ENCODE data around the gene IQSEC1.
A peak's percentile ranks its signal among the peaks of the same experiment; 100 is the strongest.

IQSEC1 gene

DNA sequence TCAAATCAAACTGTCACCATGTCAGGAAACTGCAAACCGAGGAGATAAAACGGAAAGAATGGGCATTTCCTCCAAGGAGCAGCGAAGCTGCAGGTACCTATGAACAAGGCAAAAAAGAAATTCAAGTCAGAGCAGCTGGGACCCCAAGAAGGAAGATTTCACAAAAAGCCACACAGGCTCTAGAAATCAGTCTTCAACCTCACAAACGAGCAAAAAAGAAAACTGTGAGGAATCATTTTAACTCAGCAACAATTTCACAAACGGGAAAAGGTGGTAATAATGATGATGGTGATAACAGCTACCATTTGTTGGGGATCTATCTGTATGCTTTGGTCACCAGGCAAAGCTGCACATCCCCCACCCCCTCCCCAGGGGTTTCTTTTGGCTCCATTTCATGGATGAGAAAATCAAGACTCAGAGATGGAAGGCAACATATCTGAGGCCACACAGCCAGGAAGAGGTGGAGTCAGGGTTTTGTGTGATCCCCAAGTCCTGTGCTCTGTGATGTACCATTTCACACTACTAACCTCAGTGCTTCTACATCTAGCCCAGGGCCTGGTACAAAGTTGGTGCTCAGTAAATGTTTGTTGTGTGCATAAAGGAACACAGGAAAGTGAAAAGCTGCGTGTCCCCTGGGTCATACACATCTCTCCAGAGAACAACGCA, 109.9 kb downstream of the IQSEC1 start:
- Histone ChIP-seq H3K27ac (ENCODE audit: insufficient read depth in 1 of 2, low read depth in 1 of 2, low read length in 2 of 2, poor library complexity in 1 of 2, severe bottlenecking in 2 of 2) (no peak overlapping the region), H3K36me3 (ENCODE audit: control insufficient read depth in 4 of 4, insufficient read depth in 4 of 4, low read length in 3 of 4) (no peaks in the 10 kb centered on the region), H3K4me3 (ENCODE audit: control insufficient read depth in 1 of 7, extremely low read depth in 1 of 7, insufficient read depth in 4 of 7, low read depth in 2 of 7, low read length in 6 of 7) (peak overlapping the region in 1 of 7 experiments; percentile 24), H3K4me1 (ENCODE audit: control extremely low read depth in 1 of 4, control insufficient read depth in 4 of 4, insufficient read depth in 4 of 4, low read length in 3 of 4) (peaks cover 15 to 96% (median 78%) of the 10 kb centered on the region in 4 experiments), H3K27me3 (replicated peaks in 2 of 5; ENCODE audit: control insufficient read depth in 4 of 5, insufficient read depth in 5 of 5, low read length in 4 of 5) (no peaks in the 10 kb centered on the region), H3K9me3 (ENCODE audit: control extremely low read depth in 1 of 5, control insufficient read depth in 4 of 5, insufficient read depth in 2 of 5, low read depth in 1 of 5, low read length in 4 of 5) (no peaks in the 10 kb centered on the region)
- WGBS (ENCODE audit: insufficient coverage): 67% methylated on average over 3 of the region's 7 CpGs
- ChIA-PET POLR2A (no interaction called here), CTCF (interaction anchor here (0.9 to 25.0 kb wide), 5 partner anchors 13 to 69 kb away, joined by 3 to 400 read pairs (median 14); no protein-coding TSS in a partner anchor)
- DNase-seq: no peak

DNA sequence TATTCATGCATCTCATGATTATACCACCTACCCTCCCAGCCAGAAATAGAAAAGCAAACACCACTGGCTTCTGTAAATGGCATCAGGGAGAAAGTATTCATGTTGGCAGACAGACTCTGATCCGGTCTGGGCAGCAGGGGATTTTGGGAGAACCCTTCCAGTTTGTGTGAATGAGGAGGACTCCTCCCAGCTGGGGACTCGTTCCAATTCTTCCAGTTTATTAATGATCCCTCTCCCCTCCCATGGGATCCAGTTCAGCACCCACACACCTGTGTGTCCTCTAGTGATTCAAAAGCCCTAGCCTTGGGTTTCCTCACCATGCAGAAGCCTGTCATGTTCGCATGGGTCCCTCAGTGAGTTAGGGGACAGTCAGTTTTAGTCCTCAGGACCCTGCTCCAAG, 110.9 kb downstream of the IQSEC1 start:
- no peak for DNase-seq
- H3K4me1 ChIP-seq (ENCODE audit: control extremely low read depth in 1 of 4, control insufficient read depth in 4 of 4, insufficient read depth in 4 of 4, low read length in 3 of 4): peaks cover 15 to 94% (median 77%) of the 10 kb centered on the region in 4 experiments
- H3K4me3 ChIP-seq (ENCODE audit: control insufficient read depth in 1 of 7, extremely low read depth in 1 of 7, insufficient read depth in 4 of 7, low read depth in 2 of 7, low read length in 6 of 7): no peak overlapping the region
- POLR2A ChIA-PET: no interaction called here
- H3K27me3 ChIP-seq (replicated peaks in 2 of 5; ENCODE audit: control insufficient read depth in 4 of 5, insufficient read depth in 5 of 5, low read length in 4 of 5): no peaks in the 10 kb centered on the region
- WGBS (ENCODE audit: insufficient coverage): 100% methylated on average over 3 of the region's 3 CpGs
- H3K9me3 ChIP-seq (ENCODE audit: control extremely low read depth in 1 of 5, control insufficient read depth in 4 of 5, insufficient read depth in 2 of 5, low read depth in 1 of 5, low read length in 4 of 5): no peaks in the 10 kb centered on the region
- CTCF ChIA-PET: interaction anchor here (3.8 to 25.0 kb wide), 3 partner anchors 12 to 32 kb away, joined by 14 to 400 read pairs (median 24); no protein-coding TSS in a partner anchor
- no peak overlapping the region for H3K27ac ChIP-seq (ENCODE audit: insufficient read depth in 1 of 2, low read depth in 1 of 2, low read length in 2 of 2, poor library complexity in 1 of 2, severe bottlenecking in 2 of 2)
- H3K36me3 ChIP-seq (ENCODE audit: control insufficient read depth in 4 of 4, insufficient read depth in 4 of 4, low read length in 3 of 4): no peaks in the 10 kb centered on the region

GRCh38 chr3:12961697-12962036, 111.6 kb downstream of the IQSEC1 start:
- Histone ChIP-seq H3K4me3 (ENCODE audit: control insufficient read depth in 1 of 7, extremely low read depth in 1 of 7, insufficient read depth in 4 of 7, low read depth in 2 of 7, low read length in 6 of 7) (no peak overlapping the region), H3K9me3 (ENCODE audit: control extremely low read depth in 1 of 5, control insufficient read depth in 4 of 5, insufficient read depth in 2 of 5, low read depth in 1 of 5, low read length in 4 of 5) (no peaks in the 10 kb centered on the region), H3K27ac (ENCODE audit: insufficient read depth in 1 of 2, low read depth in 1 of 2, low read length in 2 of 2, poor library complexity in 1 of 2, severe bottlenecking in 2 of 2) (no peak overlapping the region), H3K4me1 (ENCODE audit: control extremely low read depth in 1 of 4, control insufficient read depth in 4 of 4, insufficient read depth in 4 of 4, low read length in 3 of 4) (peaks cover 15 to 92% (median 70%) of the 10 kb centered on the region in 4 experiments), H3K27me3 (replicated peaks in 2 of 5; ENCODE audit: control insufficient read depth in 4 of 5, insufficient read depth in 5 of 5, low read length in 4 of 5) (no peaks in the 10 kb centered on the region), H3K36me3 (ENCODE audit: control insufficient read depth in 4 of 4, insufficient read depth in 4 of 4, low read length in 3 of 4) (no peaks in the 10 kb centered on the region)
- ChIA-PET POLR2A (no interaction called here), CTCF (interaction anchor here (1.0 to 25.0 kb wide), 4 partner anchors 11 to 41 kb away, joined by 3 to 400 read pairs (median 19); no protein-coding TSS in a partner anchor)
- 73% methylated on average over 1 of the region's 1 CpG for WGBS (ENCODE audit: insufficient coverage)
- no peak for DNase-seq

DNA sequence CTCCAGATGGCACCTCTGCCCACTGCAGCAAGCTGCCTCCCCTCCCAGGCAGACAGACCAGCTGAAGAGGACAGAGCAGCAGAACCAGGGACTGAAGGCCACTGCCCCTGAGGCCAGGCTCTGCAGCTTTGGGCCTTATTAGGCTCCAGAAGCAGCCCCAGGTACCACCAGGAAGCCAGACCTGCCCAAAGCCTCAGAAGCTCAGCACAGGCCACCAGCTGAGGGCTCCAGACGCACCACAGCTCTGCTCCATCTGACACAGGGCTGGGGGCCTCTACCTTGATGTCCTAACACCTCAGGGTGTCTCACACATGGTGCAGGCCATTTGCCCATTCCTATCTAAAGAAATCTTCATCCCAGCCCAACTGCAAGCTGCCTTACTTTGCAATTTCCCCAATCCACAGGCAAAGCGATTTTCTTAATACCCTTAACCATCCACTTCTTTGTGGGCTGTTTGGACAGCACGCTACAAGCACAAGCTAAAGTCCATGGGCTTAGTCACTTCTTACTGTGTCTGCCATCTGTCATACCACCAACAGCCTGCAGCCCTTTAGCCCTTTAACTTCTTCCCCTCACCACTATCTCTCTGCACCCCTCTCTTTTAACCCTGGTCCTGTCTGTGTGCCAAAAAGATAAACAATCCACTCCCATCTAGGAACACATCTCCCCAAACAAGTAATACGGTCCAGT, 112.1 kb downstream of the IQSEC1 start:
- Histone ChIP-seq H3K27me3 (replicated peaks in 2 of 5; ENCODE audit: control insufficient read depth in 4 of 5, insufficient read depth in 5 of 5, low read length in 4 of 5) (no peaks in the 10 kb centered on the region), H3K36me3 (ENCODE audit: control insufficient read depth in 4 of 4, insufficient read depth in 4 of 4, low read length in 3 of 4) (no peaks in the 10 kb centered on the region), H3K27ac (ENCODE audit: insufficient read depth in 1 of 2, low read depth in 1 of 2, low read length in 2 of 2, poor library complexity in 1 of 2, severe bottlenecking in 2 of 2) (no peak overlapping the region), H3K4me1 (ENCODE audit: control extremely low read depth in 1 of 4, control insufficient read depth in 4 of 4, insufficient read depth in 4 of 4, low read length in 3 of 4) (peaks cover 15 to 89% (median 65%) of the 10 kb centered on the region in 4 experiments), H3K4me3 (ENCODE audit: control insufficient read depth in 1 of 7, extremely low read depth in 1 of 7, insufficient read depth in 4 of 7, low read depth in 2 of 7, low read length in 6 of 7) (peak overlapping the region in 1 of 7 experiments; percentile 58), H3K9me3 (ENCODE audit: control extremely low read depth in 1 of 5, control insufficient read depth in 4 of 5, insufficient read depth in 2 of 5, low read depth in 1 of 5, low read length in 4 of 5) (no peaks in the 10 kb centered on the region)
- peak in 2 of 3 donors; percentile 40 to 44 for DNase-seq
- POLR2A ChIA-PET: no interaction called here
- WGBS (ENCODE audit: insufficient coverage): 83% methylated on average over 4 of the region's 4 CpGs
- CTCF ChIA-PET: interaction anchor here (0.9 to 25.0 kb wide), 7 partner anchors 10 to 60 kb away, joined by 3 to 400 read pairs (median 6); no protein-coding TSS in a partner anchor

DNA sequence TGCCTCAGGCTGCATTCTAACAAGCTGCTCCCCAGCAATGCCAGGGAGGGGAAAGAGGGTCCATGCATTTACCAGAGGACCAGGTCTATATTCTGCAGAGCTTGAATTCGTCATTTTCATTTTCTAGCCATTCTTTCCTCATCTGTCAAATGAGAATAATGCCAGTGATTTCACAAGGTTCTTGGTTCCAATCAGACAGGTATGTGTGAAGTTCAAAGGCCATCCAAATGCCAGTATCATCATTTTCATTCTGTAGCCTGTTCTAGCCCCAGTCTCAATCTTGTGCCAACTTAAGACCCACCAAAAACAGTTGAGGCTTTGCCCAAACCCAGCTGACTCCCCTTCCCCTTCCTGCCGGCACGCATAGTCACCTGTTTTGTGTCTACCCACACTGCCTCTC, 112.7 kb downstream of the IQSEC1 start:
- H3K4me1 ChIP-seq (ENCODE audit: control extremely low read depth in 1 of 4, control insufficient read depth in 4 of 4, insufficient read depth in 4 of 4, low read length in 3 of 4): peaks cover 15 to 89% (median 66%) of the 10 kb centered on the region in 4 experiments
- no peaks in the 10 kb centered on the region for H3K9me3 ChIP-seq (ENCODE audit: control extremely low read depth in 1 of 5, control insufficient read depth in 4 of 5, insufficient read depth in 2 of 5, low read depth in 1 of 5, low read length in 4 of 5)
- H3K4me3 ChIP-seq (ENCODE audit: control insufficient read depth in 1 of 7, extremely low read depth in 1 of 7, insufficient read depth in 4 of 7, low read depth in 2 of 7, low read length in 6 of 7): peak overlapping the region in 3 of 7 experiments; percentile 52 to 58 (median 57)
- DNase-seq: no peak
- no peak overlapping the region for H3K27ac ChIP-seq (ENCODE audit: insufficient read depth in 1 of 2, low read depth in 1 of 2, low read length in 2 of 2, poor library complexity in 1 of 2, severe bottlenecking in 2 of 2)
- 34% methylated on average over 3 of the region's 3 CpGs for WGBS (ENCODE audit: insufficient coverage)
- H3K27me3 ChIP-seq (replicated peaks in 2 of 5; ENCODE audit: control insufficient read depth in 4 of 5, insufficient read depth in 5 of 5, low read length in 4 of 5): no peaks in the 10 kb centered on the region
- ChIA-PET POLR2A (no interaction called here), CTCF (interaction anchor here (0.9 to 25.0 kb wide), 7 partner anchors 10 to 59 kb away, joined by 3 to 400 read pairs (median 7); no protein-coding TSS in a partner anchor)
- no peaks in the 10 kb centered on the region for H3K36me3 ChIP-seq (ENCODE audit: control insufficient read depth in 4 of 4, insufficient read depth in 4 of 4, low read length in 3 of 4)

DNA sequence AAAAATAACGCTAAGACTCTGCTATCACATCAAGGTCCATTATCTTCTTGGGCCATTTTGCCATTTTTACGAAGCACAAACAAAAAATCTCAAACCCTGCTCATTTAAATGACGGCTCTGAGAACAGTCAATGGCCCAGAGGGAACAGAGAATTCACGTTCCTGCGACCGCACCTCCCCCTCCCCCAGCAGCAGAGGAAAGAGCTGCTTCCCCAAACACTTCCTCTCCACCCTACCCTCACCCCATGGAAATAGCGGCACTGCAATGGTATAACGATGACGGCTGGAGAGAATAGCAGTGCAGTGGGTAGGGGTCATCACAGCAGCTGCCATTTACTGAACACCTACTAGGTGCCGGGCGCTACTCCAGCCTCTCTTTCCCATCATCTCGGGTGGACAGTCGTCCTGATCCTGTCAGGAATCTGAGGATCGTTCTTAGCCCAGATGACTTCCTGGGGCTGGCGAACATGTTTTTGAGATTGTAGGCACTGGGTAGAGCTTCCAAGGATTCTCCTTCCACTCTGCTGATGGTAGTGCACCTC, 113.3 kb downstream of the IQSEC1 start:
- Histone ChIP-seq H3K27ac (ENCODE audit: insufficient read depth in 1 of 2, low read depth in 1 of 2, low read length in 2 of 2, poor library complexity in 1 of 2, severe bottlenecking in 2 of 2) (no peak overlapping the region), H3K4me1 (ENCODE audit: control extremely low read depth in 1 of 4, control insufficient read depth in 4 of 4, insufficient read depth in 4 of 4, low read length in 3 of 4) (peaks cover 15 to 89% (median 72%) of the 10 kb centered on the region in 4 experiments), H3K4me3 (ENCODE audit: control insufficient read depth in 1 of 7, extremely low read depth in 1 of 7, insufficient read depth in 4 of 7, low read depth in 2 of 7, low read length in 6 of 7) (peak overlapping the region in 5 of 7 experiments; percentile 28 to 58 (median 52)), H3K27me3 (replicated peaks in 2 of 5; ENCODE audit: control insufficient read depth in 4 of 5, insufficient read depth in 5 of 5, low read length in 4 of 5) (no peaks in the 10 kb centered on the region), H3K36me3 (ENCODE audit: control insufficient read depth in 4 of 4, insufficient read depth in 4 of 4, low read length in 3 of 4) (no peaks in the 10 kb centered on the region), H3K9me3 (ENCODE audit: control extremely low read depth in 1 of 5, control insufficient read depth in 4 of 5, insufficient read depth in 2 of 5, low read depth in 1 of 5, low read length in 4 of 5) (no peaks in the 10 kb centered on the region)
- CTCF ChIA-PET: interaction anchor here (0.6 to 25.0 kb wide), 8 partner anchors 9 to 327 kb away, joined by 3 to 400 read pairs (median 6); no protein-coding TSS in a partner anchor
- POLR2A ChIA-PET: interaction anchor here (0.7 kb wide), 1 partner anchor 19 kb away, joined by 3 read pairs; no protein-coding TSS in a partner anchor
- peak; percentile 62 to 89 (median 85) for DNase-seq
- WGBS (ENCODE audit: insufficient coverage): 2% methylated on average over 13 of the region's 15 CpGs
